Esophagus muscularis mucosa (tissue), 4 donors: ENCODE measurements around the gene UCK2. TPM values are rescaled to one million over a fixed set of nuclear protein-coding genes. Genes with fewer than 3 reads are reported as not detected.

ENCODE experiments used
- DNase-seq: peaks from one replicate; pipeline ENCODE4 v3.0.0-alpha.2; 2017; ENCODE audit errors: extremely low spot score
- H3K27ac ChIP-seq, 4 donors: fragments of 200-600 bp; sonication (generic); replicated peaks in 1 of 4; 1 replicate in 3 of 4; 2 replicates in 1 of 4; pipeline ENCODE4 v1.5.1; 2016 to 2019; ENCODE audit warnings: mild to moderate bottlenecking in 1 of 4
- H3K27me3 ChIP-seq, 4 donors: fragments of 200-600 bp; sonication (generic); one replicate each; pipeline versions ENCODE4 v1.5.1 to v1.6.0; 2016 to 2019
- H3K36me3 ChIP-seq, 4 donors: fragments of 200-600 bp; sonication (generic); one replicate each; pipeline ENCODE4 v1.5.1; 2016 to 2019
- H3K4me1 ChIP-seq, 4 donors: fragments of 200-600 bp; sonication (generic); one replicate each; pipeline ENCODE4 v1.5.1; 2016 to 2019
- H3K4me3 ChIP-seq, 4 donors: fragments of 200-600 bp; sonication (generic); 1 replicate in 2 of 4; 2 replicates in 2 of 4; pipeline ENCODE4 v1.5.1; 2016 to 2019; ENCODE audit warnings: mild to moderate bottlenecking in 4 of 4, moderate library complexity in 1 of 4
- H3K9me3 ChIP-seq, 4 donors: fragments of 200-600 bp; sonication (generic); 1 replicate in 3 of 4; 2 replicates in 1 of 4; pipeline ENCODE4 v1.5.1; 2016 to 2019
- CTCF ChIP-seq, 3 experiments: fragments of 200-600 bp in 2 of 3; fragments of 450-650 bp in 1 of 3; sonication (generic) in 2 of 3; IDR thresholded peaks; one replicate each; pipeline ENCODE4 v1.5.1; 2017 to 2019; ENCODE audit warnings: antibody characterized with exemption in 3 of 3, mild to moderate bottlenecking in 2 of 3, moderate library complexity in 1 of 3
- EP300 ChIP-seq: sonication (generic); formaldehyde crosslinking; IDR thresholded peaks from one replicate; pipeline ENCODE4 v1.6.1; 2017; ENCODE audit warnings: antibody characterized with exemption
- POLR2A ChIP-seq: fragments of 450-650 bp; IDR thresholded peaks from one replicate; pipeline ENCODE4 v1.6.1; 2017; ENCODE audit warnings: antibody characterized with exemption, moderate library complexity, mild to moderate bottlenecking, low read depth
- POLR2AphosphoS5 ChIP-seq, 2 donors: sonication (generic); formaldehyde crosslinking; IDR thresholded peaks; one replicate each; pipeline ENCODE4 v1.6.1; 2017; ENCODE audit warnings: antibody characterized with exemption in 2 of 2
- WGBS: methylation state at CpG from one replicate; pipeline ENCODE4 v1.1.5; 2018; 5-methylcytosine and 5-hydroxymethylcytosine counted together
- intact Hi-C: fragments of 100-400 bp; cut with DNase I; formaldehyde crosslinking; loops from one replicate; pipeline ENCODE4 v1.15.1; 2023
- total RNA-seq, 4 donors: library from RNA; depleted of rRNA; stranded (reverse); fragments of >200 nt; gene quantifications; one replicate each; pipeline versions ENCODE4 v1.1.0 to v1.2.1, GENCODE V29; 2016

Gene UCK2
- total RNA-seq, 4 donors from 2014 or later = 13.7 to 33.7 (median 31.0) TPM

GRCh38 chr1:165842023-165842670 is 14.7 kb downstream of the UCK2 start:
- TF ChIP-seq CTCF (IDR thresholded peaks at IDR 0.05) = no peak
- TF ChIP-seq EP300 = no peak
- no peak for TF ChIP-seq POLR2AphosphoS5 (IDR thresholded peaks at IDR 0.05)
- no peak for TF ChIP-seq POLR2A
- Histone ChIP-seq H3K9me3 (no peaks in the 10 kb centered on the region), H3K27ac (no peak overlapping the region), H3K27me3 (no peaks in the 10 kb centered on the region), H3K4me1 (peaks cover 10 to 23% (median 19%) of the 10 kb centered on the region in 4 donors), H3K36me3 (no peaks in the 10 kb centered on the region), H3K4me3 (no peak overlapping the region)
- intact Hi-C loops = no loop called here
- WGBS = 63% methylated on average over 2 of the region's 2 CpGs
- DNase-seq = no peak

GRCh38 chr1:165842671-165843129 is 15.3 kb downstream of the UCK2 start:
- no peak for DNase-seq
- Histone ChIP-seq H3K27me3 (no peaks in the 10 kb centered on the region), H3K4me1 (peaks cover 10 to 23% (median 16%) of the 10 kb centered on the region in 4 donors), H3K36me3 (no peaks in the 10 kb centered on the region), H3K9me3 (no peaks in the 10 kb centered on the region), H3K27ac (no peak overlapping the region), H3K4me3 (no peak overlapping the region)
- intact Hi-C loops = no loop called here
- WGBS = 25% methylated on average over 5 of the region's 5 CpGs
- no peak for TF ChIP-seq POLR2AphosphoS5 (IDR thresholded peaks at IDR 0.05)
- TF ChIP-seq CTCF (IDR thresholded peaks at IDR 0.05) = no peak
- TF ChIP-seq EP300 = no peak
- no peak for TF ChIP-seq POLR2A

GRCh38 chr1:165843304-165843703 is 15.9 kb downstream of the UCK2 start:
- H3K36me3 ChIP-seq = no peaks in the 10 kb centered on the region
- DNase-seq = no peak
- H3K4me3 ChIP-seq = no peak overlapping the region
- no peaks in the 10 kb centered on the region for H3K27me3 ChIP-seq
- H3K4me1 ChIP-seq = peaks cover 10 to 23% (median 15%) of the 10 kb centered on the region in 4 donors
- TF ChIP-seq POLR2A = no peak
- TF ChIP-seq CTCF (IDR thresholded peaks at IDR 0.05) = no peak
- no peak for TF ChIP-seq POLR2AphosphoS5 (IDR thresholded peaks at IDR 0.05)
- no peak for TF ChIP-seq EP300
- no peak overlapping the region for H3K27ac ChIP-seq
- no peaks in the 10 kb centered on the region for H3K9me3 ChIP-seq
- intact Hi-C loops = no loop called here
- 75% methylated on average over 1 of the region's 1 CpG for WGBS

GRCh38 chr1:165844114-165844798 is 16.8 kb downstream of the UCK2 start:
- intact Hi-C loops = no loop called here
- TF ChIP-seq POLR2AphosphoS5 (IDR thresholded peaks at IDR 0.05) = no peak
- no peak for DNase-seq
- peaks cover 11 to 23% (median 16%) of the 10 kb centered on the region in 4 donors for H3K4me1 ChIP-seq
- no peak overlapping the region for H3K4me3 ChIP-seq
- no peaks in the 10 kb centered on the region for H3K9me3 ChIP-seq
- H3K27me3 ChIP-seq = no peaks in the 10 kb centered on the region
- no peaks in the 10 kb centered on the region for H3K36me3 ChIP-seq
- WGBS = 75% methylated on average over 11 of the region's 11 CpGs
- no peak overlapping the region for H3K27ac ChIP-seq

- 78% methylated on average over 6 of the region's 6 CpGs for WGBS
- DNase-seq = no peak
- Histone ChIP-seq H3K4me3 (no peak overlapping the region), H3K9me3 (no peaks in the 10 kb centered on the region), H3K27me3 (no peaks in the 10 kb centered on the region), H3K36me3 (no peaks in the 10 kb centered on the region), H3K27ac (no peak overlapping the region), H3K4me1 (peaks cover 11 to 23% (median 18%) of the 10 kb centered on the region in 4 donors)
- TF ChIP-seq POLR2A (no peak), EP300 (no peak), CTCF (IDR thresholded peaks at IDR 0.05) (no peak), POLR2AphosphoS5 (IDR thresholded peaks at IDR 0.05) (no peak)
- intact Hi-C loops = no loop called here
Observed at GRCh38 chr1:165844933-165845332, 17.5 kb downstream of the UCK2 start.
